ENCODE results near the gene CORO7.
A peak's percentile ranks its signal among the peaks of the same experiment; 100 is the strongest.
"Not testable (repeated sequence)": the region's sequence is repeated elsewhere in the genome, so short reads cannot be mapped to it uniquely, and the experiment has no call there.

CORO7 gene

GRCh38 chr16:4349332-4349731 is 67.1 kb downstream of the CORO7 start:
- DNase-seq: no peak

GRCh38 chr16:4347765-4348509 is 68.5 kb downstream of the CORO7 start:
- no peak for DNase-seq

- DNase-seq: no peak
These were observed 69.4 kb downstream of the CORO7 start for GRCh38 chr16:4347010-4347409.

GRCh38 chr16:4345836-4346781 is 70.3 kb downstream of the CORO7 start:
- no peak for DNase-seq

- DNase-seq: peak; percentile 29
These were observed 71.2 kb downstream of the CORO7 start for GRCh38 chr16:4344983-4345835.

- DNase-seq: not testable (repeated sequence)
These were observed 72.0 kb downstream of the CORO7 start for GRCh38 chr16:4344300-4344982.

GRCh38 chr16:4342866-4343744 is 73.3 kb downstream of the CORO7 start:
- DNase-seq: no peak

- DNase-seq: no peak
These were observed 75.1 kb downstream of the CORO7 start for GRCh38 chr16:4341250-4341649.

GRCh38 chr16:4340443-4340842 is 76.0 kb downstream of the CORO7 start:
- DNase-seq: no peak

GRCh38 chr16:4339909-4340308 is 76.5 kb downstream of the CORO7 start:
- DNase-seq: no peak

GRCh38 chr16:4339455-4339854 is 76.9 kb downstream of the CORO7 start:
- no peak for DNase-seq

GRCh38 chr16:4338712-4339299 is 77.6 kb downstream of the CORO7 start:
- DNase-seq: no peak

GRCh38 chr16:4338125-4338582 is 78.2 kb downstream of the CORO7 start:
- DNase-seq: no peak

- no peak for DNase-seq
These were observed 78.8 kb downstream of the CORO7 start for GRCh38 chr16:4337540-4338088.

- DNase-seq: no peak
These were observed 79.5 kb downstream of the CORO7 start for GRCh38 chr16:4336701-4337539.

- no peak for DNase-seq
These were observed 81.5 kb downstream of the CORO7 start for GRCh38 chr16:4334724-4335495.

GRCh38 chr16:4333714-4334113 is 82.7 kb downstream of the CORO7 start:
- DNase-seq: not testable (repeated sequence)

- DNase-seq: no peak
These were observed 83.1 kb downstream of the CORO7 start for GRCh38 chr16:4333308-4333638.
